Kidney epithelial cell (primary cell): ENCODE results near the gene BMERB1. TPM values are rescaled to one million over a fixed set of nuclear protein-coding genes. Genes with fewer than 3 reads are reported as not detected.
"Not testable (repeated sequence)": the region's sequence is repeated elsewhere in the genome, so short reads cannot be mapped to it uniquely, and the experiment has no call there.

Source experiments
- DNase-seq: peaks from one replicate; pipeline ENCODE4 v3.0.0-alpha.2; 2010; ENCODE audit warnings: low read depth
- H3K27me3 ChIP-seq: 2 replicates; pipeline ENCODE4 v1.6.0; 2011; ENCODE audit warnings: low read length; ENCODE audit not compliant: control insufficient read depth, insufficient read depth
- H3K36me3 ChIP-seq: 2 replicates; pipeline ENCODE4 v1.5.1; 2011; ENCODE audit warnings: low read length; ENCODE audit not compliant: control insufficient read depth, insufficient read depth
- H3K4me3 ChIP-seq: 2 replicates; pipeline ENCODE4 v1.5.1; 2011; ENCODE audit warnings: low read depth, mild to moderate bottlenecking, control low read depth, low read length
- CTCF ChIP-seq: IDR thresholded peaks from 2 replicates; pipeline ENCODE4 v1.5.1; 2011; ENCODE audit warnings: mild to moderate bottlenecking, moderate library complexity, low read length, control low read depth, inconsistent platforms; ENCODE audit not compliant: insufficient read depth, poor library complexity, severe bottlenecking
- total RNA-seq: library from RNA; depleted of rRNA; stranded (reverse); fragments of >200 nt; gene quantifications from 2 replicates; pipeline ENCODE4 v1.2.3, GENCODE V29; 2015

The BMERB1 gene
- total RNA-seq, 1 donor from 2014 or later, result 29.3 TPM

GRCh38 chr16:15567823-15568222 is 133.4 kb downstream of the BMERB1 start:
- H3K36me3 ChIP-seq, result no peaks in the 10 kb centered on the region
- no peak overlapping the region for H3K4me3 ChIP-seq
- DNase-seq, result no peak
- H3K27me3 ChIP-seq, result no peaks in the 10 kb centered on the region
- no peak for TF ChIP-seq CTCF

- DNase-seq, H3K36me3 ChIP-seq, H3K4me3 ChIP-seq, H3K27me3 ChIP-seq: not testable (repeated sequence)
These were observed 136.3 kb downstream of the BMERB1 start for GRCh38 chr16:15570666-15571065.

DNA sequence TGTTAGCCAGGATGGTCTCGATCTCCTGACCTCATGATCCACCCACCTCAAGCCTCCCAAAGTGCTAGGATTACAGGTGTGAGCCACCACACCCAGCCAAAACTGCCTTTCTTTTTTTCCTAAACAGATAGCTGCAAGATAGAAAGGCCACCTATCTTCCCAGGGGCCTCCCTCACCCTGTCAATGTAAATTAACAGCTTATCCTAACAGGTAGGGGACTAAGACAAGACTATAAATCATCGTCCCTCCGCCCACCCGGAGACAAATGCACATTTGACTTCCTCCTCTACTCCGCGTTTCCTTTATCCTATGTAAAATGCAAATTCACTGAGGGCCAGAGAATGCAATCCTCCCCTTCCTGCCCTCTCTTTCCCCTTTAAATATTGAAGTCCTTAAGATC is 137.2 kb downstream of the BMERB1 start:
- H3K27me3 ChIP-seq, result no peaks in the 10 kb centered on the region
- no peak for TF ChIP-seq CTCF
- H3K36me3 ChIP-seq, result no peaks in the 10 kb centered on the region
- no peak overlapping the region for H3K4me3 ChIP-seq
- DNase-seq, result no peak

- Histone ChIP-seq H3K36me3 (no peaks in the 10 kb centered on the region), H3K4me3 (no peak overlapping the region), H3K27me3 (no peaks in the 10 kb centered on the region)
- TF ChIP-seq CTCF, result no peak
- no peak for DNase-seq
These were observed 138.1 kb downstream of the BMERB1 start for GRCh38 chr16:15572329-15573001.

DNA sequence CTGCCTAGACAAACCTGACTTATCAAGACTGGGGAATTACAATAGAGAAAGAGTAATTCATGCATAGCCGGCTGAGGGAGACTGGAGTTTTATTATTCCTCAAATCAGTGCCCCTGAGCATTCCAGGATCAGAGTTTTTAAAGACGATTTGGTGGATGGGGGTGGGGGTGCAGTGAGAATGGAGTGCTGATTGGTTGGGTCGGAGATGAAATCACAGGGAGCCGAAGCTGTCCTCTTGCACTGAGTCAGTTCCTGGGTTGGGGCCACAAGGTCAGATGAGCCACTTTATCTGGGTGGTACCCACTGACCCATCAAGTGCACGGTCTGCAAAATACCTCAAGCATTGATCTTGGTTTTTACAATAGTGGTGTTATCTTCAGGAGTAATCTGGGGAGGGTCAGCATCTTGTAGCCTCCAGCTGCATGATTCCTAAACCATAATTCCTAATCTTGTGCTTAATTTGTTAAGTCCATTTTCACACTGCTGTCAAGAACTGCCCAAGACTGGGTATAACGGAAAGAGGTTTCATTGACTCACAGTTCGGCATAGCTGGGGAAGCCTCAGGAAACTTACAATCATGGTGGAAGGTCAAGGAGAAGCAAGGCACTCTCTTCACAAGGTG is 139.0 kb downstream of the BMERB1 start:
- H3K27me3 ChIP-seq, result no peaks in the 10 kb centered on the region
- TF ChIP-seq CTCF, result no peak

DNA sequence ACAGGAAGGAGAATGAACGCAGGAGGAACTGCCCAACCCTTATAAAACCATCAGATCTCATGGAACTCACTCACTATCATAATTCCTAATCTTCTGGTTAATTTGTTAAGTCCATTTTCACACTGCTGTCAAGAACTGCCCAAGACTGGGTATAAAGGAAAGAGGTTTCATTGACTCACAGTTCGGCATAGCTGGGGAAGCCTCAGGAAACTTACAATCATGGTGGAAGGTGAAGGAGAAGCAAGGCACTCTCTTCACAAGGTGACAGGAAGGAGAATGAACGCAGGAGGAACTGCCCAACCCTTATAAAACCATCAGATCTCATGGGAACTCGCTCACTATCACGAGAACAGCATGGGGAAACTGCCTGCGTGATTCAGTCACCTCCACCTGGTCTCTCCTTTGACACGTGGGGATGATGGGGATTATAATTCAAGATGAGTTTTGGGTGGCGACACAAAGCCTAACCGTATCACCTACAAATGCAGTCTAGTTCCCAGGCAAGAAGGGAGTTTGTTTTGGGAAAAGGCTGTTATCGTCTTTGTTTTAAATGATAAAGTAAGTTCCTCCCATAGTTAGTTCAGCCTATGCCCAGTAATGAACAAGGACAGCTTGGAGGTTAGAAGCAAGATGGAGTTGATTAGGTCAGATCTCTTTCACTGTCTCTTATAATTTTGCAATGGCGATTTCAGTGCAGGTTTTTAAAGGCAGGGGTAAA is 139.7 kb downstream of the BMERB1 start:
- not testable (repeated sequence) for H3K27me3 ChIP-seq, H3K36me3 ChIP-seq, DNase-seq, H3K4me3 ChIP-seq

More for the DNA sequence above, 139.0 kb downstream of the BMERB1 start:
- H3K4me3 ChIP-seq, result no peak overlapping the region
- DNase-seq, result no peak
- no peaks in the 10 kb centered on the region for H3K36me3 ChIP-seq
